Suprapubic skin (tissue), 4 donors: ENCODE measurements around the gene FAM32A.

Experiments used
- EP300 ChIP-seq: sonication (generic); formaldehyde crosslinking; IDR thresholded peaks from one replicate; pipeline ENCODE4 v1.6.1; 2017; ENCODE audit warnings: antibody characterized with exemption
- POLR2A ChIP-seq, 2 donors: fragments of 450-650 bp; IDR thresholded peaks; one replicate each; pipeline ENCODE4 v1.6.1; 2017; ENCODE audit warnings: antibody characterized with exemption in 2 of 2, mild to moderate bottlenecking in 2 of 2, moderate library complexity in 2 of 2
- POLR2AphosphoS5 ChIP-seq, 3 donors: sonication (generic); formaldehyde crosslinking; IDR thresholded peaks; one replicate each; pipeline ENCODE4 v1.6.1; 2017; ENCODE audit warnings: antibody characterized with exemption in 3 of 3
- TF ChIP-seq, protein P1 (sequence below), 2 donors: fragments of 200-600 bp in 1 of 2; fragments of 450-650 bp in 1 of 2; sonication (generic) in 1 of 2; IDR thresholded peaks; one replicate each; pipeline ENCODE4 v1.5.1; 2016 to 2019; ENCODE audit warnings: antibody characterized with exemption in 2 of 2, mild to moderate bottlenecking in 1 of 2, moderate library complexity in 1 of 2

DNA sequence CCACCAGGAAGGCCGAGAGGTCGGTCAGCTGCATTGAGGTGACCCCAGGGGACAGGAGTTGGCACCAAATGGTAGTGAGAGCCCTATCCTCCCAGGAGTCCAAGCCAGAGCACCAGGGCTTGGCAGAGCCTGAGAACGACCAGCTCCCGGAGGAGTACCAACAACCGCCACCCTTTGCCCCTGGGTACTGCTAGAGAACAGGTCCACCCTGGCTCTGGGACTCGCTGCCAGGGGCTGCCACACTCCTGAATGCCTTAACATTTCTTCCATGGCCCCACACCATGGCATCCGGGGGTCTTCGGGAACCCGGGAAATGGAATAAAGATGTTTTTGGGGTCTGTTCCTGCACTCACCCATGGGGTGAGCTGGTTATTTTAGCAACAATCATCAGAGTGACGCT lies 27.6 kb upstream of the FAM32A start:
- TF ChIP-seq, protein P1, sequence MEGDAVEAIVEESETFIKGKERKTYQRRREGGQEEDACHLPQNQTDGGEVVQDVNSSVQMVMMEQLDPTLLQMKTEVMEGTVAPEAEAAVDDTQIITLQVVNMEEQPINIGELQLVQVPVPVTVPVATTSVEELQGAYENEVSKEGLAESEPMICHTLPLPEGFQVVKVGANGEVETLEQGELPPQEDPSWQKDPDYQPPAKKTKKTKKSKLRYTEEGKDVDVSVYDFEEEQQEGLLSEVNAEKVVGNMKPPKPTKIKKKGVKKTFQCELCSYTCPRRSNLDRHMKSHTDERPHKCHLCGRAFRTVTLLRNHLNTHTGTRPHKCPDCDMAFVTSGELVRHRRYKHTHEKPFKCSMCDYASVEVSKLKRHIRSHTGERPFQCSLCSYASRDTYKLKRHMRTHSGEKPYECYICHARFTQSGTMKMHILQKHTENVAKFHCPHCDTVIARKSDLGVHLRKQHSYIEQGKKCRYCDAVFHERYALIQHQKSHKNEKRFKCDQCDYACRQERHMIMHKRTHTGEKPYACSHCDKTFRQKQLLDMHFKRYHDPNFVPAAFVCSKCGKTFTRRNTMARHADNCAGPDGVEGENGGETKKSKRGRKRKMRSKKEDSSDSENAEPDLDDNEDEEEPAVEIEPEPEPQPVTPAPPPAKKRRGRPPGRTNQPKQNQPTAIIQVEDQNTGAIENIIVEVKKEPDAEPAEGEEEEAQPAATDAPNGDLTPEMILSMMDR (IDR thresholded peaks at IDR 0.05), result no peak
- TF ChIP-seq POLR2A (IDR thresholded peaks at IDR 0.05) (no peak), EP300 (no peak), POLR2AphosphoS5 (IDR thresholded peaks at IDR 0.05) (no peak)
